ENCODE measurements around the gene ALOX15. TPM values are rescaled to one million over a fixed set of nuclear protein-coding genes. Genes with fewer than 3 reads are reported as not detected.
A peak's percentile ranks its signal among the peaks of the same experiment; 100 is the strongest.
"Not testable (repeated sequence)": the region's sequence is repeated elsewhere in the genome, so short reads cannot be mapped to it uniquely, and the experiment has no call there.

Gene ALOX15
- not detected for total RNA-seq (ENCODE audit: insufficient read depth, low replicate concordance)

DNA sequence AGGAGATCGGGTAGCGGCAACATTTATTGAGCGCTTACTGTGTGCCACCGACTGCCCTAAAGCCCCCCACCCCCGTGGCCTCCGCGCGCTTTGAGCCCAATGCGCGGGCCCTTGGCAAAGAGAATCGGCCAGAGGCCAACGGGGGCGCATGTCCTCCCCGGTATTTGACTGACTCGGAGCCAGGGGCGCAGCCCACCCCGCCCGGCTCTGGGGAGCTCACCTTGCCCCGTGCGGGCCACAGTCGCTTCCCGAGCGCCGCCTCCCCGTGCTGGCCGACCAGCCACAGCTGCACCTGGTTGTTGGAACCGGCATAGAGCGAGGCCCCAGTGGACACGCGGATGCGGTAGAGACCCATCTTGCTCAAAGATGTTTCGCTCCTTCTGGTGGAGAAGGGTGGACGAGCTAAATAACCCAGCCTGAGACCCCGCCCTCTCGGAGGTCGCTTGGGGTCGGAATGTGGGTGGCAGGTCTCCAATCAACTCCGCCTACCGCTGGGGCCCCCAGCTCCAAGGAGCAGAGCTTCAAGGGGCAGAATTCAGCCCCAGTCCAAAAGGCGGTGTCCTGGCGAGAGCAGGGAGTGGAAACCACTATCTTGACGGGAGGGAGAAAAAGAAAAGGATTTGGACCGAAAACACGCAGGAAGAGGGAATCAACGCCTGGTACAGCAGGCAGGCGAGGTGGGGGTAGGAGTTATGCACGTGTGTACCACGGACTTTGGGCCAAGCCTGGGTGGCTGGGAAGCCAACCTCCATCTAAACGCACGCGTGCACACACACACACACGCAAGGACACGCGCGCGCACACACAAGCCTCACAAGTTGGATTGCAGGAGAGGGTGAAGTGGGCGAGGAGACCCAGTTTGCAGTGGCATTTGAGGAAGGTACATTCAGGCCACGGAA is at the start of gene ALOX15:
ALOX15 (minus strand) TSS at position 382 of the 899 bp plus-strand sequence; CDS start at position 355, 27 bp downstream.
- DNase-seq (ENCODE audit: low spot score) = no peak

DNA sequence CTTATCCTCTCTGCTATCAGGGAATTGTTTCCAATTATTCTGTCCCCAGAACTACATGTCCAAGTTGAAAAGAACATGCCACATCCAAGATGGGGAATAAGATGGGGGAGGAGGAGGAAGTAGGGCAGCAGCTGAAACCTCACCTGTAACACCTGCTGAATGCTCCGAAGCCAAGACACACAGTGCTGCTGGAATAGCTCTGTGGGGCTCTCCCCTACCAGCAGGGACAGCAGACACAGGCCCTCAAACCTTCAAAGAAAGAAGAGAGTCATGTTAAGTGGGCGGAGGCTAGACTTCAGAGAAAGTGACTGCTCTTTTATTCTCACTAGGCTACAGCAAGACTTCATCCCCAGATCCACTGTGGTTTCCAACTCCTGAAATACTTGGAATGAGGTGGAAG is 49.3 kb upstream of the ALOX15 start:
- DNase-seq (ENCODE audit: low spot score) = no peak

GRCh38 chr17:4689872-4690271 is 48.4 kb upstream of the ALOX15 start:
- DNase-seq (ENCODE audit: low spot score) = not testable (repeated sequence)

DNA sequence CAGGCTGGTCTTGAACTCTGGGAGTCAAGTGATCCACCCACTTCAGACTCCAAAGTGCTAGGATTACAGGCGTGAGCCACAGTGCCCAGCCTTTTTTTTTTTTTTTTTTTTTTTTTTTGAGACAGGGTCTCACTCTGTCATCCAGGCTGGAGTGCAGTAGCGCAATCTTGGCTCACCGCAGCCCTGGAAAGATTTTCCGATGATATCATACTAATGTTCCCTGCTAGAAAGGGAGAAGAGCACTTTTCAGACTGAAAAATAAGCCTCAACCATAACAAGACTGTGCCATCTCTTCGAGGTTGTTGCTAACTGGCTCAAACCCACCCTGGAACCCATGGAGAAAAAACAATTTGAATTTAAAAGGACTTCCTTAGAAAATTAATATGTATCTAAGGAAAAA is 42.3 kb upstream of the ALOX15 start:
- DNase-seq (ENCODE audit: low spot score) = not testable (repeated sequence)

GRCh38 chr17:4679658-4680057 is 38.2 kb upstream of the ALOX15 start:
- DNase-seq (ENCODE audit: low spot score) = peak; percentile 18

DNA sequence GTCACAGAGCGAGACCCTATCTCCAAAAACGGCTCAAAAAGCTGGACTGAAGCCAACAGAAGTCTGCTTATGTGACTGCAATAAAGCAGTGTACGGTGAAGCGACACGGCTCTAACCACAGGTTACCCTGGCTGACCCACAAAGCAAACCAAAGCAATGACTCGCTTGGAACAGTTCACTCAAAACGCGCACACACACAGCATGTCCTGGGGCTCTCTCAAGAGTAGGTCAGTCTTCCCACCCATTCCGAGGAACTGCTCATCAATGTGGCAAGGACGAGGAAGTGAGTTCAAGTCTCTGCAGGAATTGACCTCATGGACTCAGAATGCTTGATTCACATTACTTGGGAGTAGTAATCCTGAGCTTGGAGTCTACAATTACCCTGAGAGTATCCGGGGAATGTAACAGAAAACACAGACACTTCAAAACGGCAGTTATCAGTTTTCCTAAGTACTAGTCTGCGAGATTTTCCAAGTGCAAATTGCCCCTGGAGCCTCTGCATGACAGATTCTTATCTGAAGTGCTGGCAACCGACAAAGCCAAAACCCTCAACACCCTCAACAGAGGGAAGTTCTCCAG is 37.1 kb upstream of the ALOX15 start:
- DNase-seq (ENCODE audit: low spot score) = no peak

DNA sequence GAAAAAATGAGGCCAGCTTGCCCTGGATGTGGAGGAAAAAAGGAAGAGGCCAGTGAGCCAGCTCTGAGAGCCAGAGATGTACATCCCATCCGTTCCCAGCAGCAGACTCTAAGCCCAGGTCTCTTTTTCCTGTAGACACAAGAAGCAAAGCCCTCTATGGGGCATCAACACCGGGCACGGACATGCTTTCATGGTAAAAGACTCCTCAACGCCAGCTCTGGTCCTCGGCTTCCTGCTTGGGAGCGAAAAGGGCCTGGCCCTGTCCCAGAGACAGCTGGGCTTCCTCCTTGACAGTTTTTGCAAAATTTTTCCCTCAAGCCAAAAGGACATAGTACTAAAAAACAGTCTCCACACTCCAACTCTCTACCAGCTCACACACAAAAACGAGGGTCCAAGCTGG is 35.3 kb upstream of the ALOX15 start:
- DNase-seq (ENCODE audit: low spot score) = no peak

- no peak for DNase-seq (ENCODE audit: low spot score)
These were observed 34.3 kb upstream of the ALOX15 start for GRCh38 chr17:4675791-4676190.

- DNase-seq (ENCODE audit: low spot score) = no peak
These were observed 33.2 kb upstream of the ALOX15 start for GRCh38 chr17:4674685-4674998.

- no peak for DNase-seq (ENCODE audit: low spot score)
These were observed 32.7 kb upstream of the ALOX15 start for GRCh38 chr17:4673986-4674684.

DNA sequence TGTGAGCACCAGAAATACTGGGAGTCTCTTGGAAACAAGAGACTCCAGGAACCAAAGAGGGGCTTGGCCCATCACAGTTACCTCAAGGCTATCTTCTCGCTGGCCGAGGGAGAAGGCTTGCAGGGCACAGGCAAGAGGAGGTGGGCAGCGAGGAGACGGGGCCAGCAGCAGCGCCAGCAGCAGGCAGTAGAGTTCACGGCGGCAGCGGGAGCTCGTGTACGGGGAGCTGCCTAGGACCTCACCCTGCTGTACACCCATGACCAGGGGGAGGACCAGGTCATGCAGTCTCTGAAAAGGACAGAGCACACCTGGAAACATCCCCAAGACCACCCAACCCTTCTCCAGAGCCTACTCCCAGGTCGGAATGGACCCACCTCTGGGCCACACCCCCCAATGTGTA is 31.7 kb upstream of the ALOX15 start:
- DNase-seq (ENCODE audit: low spot score) = no peak

DNA sequence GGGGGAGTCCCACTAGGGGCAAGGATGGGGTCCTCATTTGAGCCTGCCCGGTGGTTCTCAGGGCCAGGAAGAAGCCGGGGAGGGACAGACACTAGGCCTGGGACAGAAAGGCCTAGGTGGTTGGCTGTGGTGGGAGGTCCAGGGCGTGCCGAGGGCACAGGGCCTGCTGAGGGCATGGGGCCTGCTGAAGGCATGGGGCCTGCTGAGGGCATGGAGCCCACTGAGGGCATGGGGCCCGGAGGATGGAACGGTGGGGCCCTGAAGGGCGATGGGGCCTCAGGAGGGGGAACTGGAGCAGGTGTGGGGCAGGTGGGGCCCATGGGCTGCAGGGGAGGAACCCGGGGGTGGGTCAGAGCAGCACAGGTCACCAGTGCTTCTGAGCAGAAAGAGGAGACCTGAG is 31.3 kb upstream of the ALOX15 start:
- no peak for DNase-seq (ENCODE audit: low spot score)

- no peak for DNase-seq (ENCODE audit: low spot score)
These were observed 30.7 kb upstream of the ALOX15 start for GRCh38 chr17:4672055-4672630.

- DNase-seq (ENCODE audit: low spot score) = no peak
These were observed 25.7 kb upstream of the ALOX15 start for GRCh38 chr17:4667166-4667565.

DNA sequence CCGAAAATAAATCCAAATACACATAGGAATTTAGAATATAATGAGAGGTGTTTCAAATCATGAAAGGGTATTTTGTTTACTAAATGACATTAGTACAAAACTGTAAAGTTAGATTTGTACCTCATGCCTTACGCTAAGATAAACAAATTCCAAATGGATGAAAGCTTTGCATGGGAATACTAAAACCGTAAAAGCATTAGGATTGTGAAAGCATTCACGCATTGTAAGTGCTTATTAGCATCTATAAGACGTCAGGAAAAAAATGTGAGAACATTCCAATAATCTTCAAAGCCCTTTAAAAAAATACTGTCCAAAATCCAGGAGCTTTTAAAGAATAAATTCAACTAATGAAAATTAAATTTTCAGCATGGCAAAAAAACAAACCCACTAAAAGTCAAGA is 24.8 kb upstream of the ALOX15 start:
- no peak for DNase-seq (ENCODE audit: low spot score)

- no peak for DNase-seq (ENCODE audit: low spot score)
These were observed 23.5 kb upstream of the ALOX15 start for GRCh38 chr17:4665027-4665426.

DNA sequence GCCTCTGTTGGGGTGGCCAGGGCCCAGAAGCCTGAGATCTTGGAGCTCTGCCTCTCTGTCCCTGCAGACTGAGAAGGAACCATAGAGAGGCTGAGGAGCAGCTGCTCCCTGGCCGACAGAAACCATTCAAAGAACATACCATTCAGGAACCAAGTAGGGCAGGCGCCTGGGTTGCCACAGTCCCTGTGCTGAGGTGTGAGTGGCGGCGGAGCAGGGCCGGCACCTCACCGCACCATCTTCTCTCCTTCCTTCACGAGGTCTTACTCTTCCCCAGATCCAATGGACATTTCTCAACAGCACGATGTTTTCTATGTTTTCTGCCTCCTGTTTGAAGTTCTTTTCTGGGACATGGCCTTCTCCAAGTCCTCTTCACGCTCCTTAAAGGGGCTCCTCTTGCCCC is 22.8 kb upstream of the ALOX15 start:
- DNase-seq (ENCODE audit: low spot score) = no peak

DNA sequence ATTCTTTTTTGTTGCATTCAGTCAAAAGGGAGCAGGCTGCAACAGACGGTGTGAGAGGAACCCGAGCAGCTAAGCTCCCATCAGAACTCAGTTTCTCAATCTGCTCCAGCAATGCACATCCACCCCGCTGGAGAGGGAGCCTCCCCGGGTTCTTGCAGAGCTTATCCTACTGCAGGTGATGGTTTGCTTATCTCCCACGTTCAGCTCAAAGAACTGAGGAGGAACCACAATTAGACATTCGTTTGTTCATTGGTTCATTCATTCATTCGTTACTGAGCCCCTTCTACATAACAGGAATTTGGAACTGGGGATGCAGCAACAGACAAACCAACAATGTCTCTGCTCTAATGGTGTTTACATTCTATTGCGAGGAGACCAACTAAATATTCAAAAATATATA is 22.2 kb upstream of the ALOX15 start:
- DNase-seq (ENCODE audit: low spot score) = no peak

DNA sequence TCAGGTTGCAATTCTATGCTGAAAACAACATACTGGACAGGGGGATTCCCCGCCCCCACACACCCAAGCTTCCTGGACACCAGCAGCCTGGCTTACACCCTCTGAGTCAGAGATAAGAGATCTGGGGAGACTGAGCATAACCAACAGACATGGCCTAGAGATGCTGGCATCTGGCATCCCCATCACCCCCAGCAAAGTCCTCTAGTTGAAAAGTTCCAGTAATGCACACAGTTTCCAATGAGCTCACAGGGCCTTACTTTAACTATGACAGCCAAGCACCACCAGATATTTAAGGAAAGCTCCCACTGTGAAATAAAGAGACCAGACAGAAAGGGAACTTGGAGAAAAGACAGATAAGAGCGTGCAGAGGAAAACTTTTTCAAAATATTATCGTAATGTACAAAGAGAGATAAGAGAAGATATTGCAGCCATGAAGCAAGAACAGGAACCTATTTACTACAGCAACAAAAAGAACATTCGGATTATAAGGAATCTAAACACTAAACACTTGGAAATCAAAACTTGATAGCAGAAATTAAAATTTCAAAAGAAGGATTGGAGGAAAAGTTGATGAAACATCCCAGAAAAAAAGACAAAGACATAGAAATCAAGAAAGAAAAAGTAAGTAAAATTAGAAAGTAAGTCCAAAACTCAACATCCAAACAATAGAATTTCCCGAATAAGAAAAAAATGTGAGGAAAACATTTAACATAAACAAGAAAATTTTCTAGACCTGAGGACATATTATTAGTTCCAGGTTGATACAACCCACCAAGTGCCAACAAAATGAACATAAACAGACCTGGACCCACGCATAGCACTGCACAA is 17.2 kb upstream of the ALOX15 start:
- peak; percentile 97 for DNase-seq (ENCODE audit: low spot score)

- DNase-seq (ENCODE audit: low spot score) = peak; percentile 72
These were observed 16.2 kb upstream of the ALOX15 start for GRCh38 chr17:4657678-4658077.

- DNase-seq (ENCODE audit: low spot score) = not testable (repeated sequence)
These were observed 14.5 kb upstream of the ALOX15 start for GRCh38 chr17:4655933-4656332.

Data from umbilical cord (tissue), 2 donors.